Measurements from ENCODE around the gene CNOT1.

GRCh38 chr16:58493756-58494431 lies 135.7 kb downstream of the CNOT1 start:
- TF ChIP-seq CTCF (IDR thresholded peaks at IDR 0.05) (no peak), POLR2A (IDR thresholded peaks at IDR 0.05) (no peak), POLR2AphosphoS5 (IDR thresholded peaks at IDR 0.05) (no peak)

All from transverse colon (tissue), 4 donors.